GM06990 (cell line): Measurements from ENCODE around the gene PRR23A.

Experiments used
- DNase-seq: peaks from one replicate; pipeline ENCODE4 v3.0.0-alpha.2; 2011; ENCODE audit not compliant: insufficient read length; ENCODE audit errors: extremely low read depth
- H3K27me3 ChIP-seq: replicated peaks from 2 replicates; pipeline ENCODE4 v1.6.0; 2011; ENCODE audit warnings: low read length; ENCODE audit not compliant: control insufficient read depth, insufficient read depth
- H3K36me3 ChIP-seq: 2 replicates; pipeline ENCODE4 v1.5.1; 2011; ENCODE audit warnings: low read length; ENCODE audit not compliant: control insufficient read depth, insufficient read depth
- H3K4me3 ChIP-seq: replicated peaks from 2 replicates; pipeline ENCODE4 v1.5.1; 2011; ENCODE audit warnings: low read depth, mild to moderate bottlenecking, control low read depth, low read length
- TF ChIP-seq, protein P1 (sequence below): IDR thresholded peaks from 2 replicates; pipeline ENCODE4 v1.5.1; 2011; ENCODE audit warnings: low read length, control low read depth, mild to moderate bottlenecking, inconsistent platforms; ENCODE audit not compliant: insufficient read depth, poor library complexity, severe bottlenecking

Gene PRR23A

DNA sequence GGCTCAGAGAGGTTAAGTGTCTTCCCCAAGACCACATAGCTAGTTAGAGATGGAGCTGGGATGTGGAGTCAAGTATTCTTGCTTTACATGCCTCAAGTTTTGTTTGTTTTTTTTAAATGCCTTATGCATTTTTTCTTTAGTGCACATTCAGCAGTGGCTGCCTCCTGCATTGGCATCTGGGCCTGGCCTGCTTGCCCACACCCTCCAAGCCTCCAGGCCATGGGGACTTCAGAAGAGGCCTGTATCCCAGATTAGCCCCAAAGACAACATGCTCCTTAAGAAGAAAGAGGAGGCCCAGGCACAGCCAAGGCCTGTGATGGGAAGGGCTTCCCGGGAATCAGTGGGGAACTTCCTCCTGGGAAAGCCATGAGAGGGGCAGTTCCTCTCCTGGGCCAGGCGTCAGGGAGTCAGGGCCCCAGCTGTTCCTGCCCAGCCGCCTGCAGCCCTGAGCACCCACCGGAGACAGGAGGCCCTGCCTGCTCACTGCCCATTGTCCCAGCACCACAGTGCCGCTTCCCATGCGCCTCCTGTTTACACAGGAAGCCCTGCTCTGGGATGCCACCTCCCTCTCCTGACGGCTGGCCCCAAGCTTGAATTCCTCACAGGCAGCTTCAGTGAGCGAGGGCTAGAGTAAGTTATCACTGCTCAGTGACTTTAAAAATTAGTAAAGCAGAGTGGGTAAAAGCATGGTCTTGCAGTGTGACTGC, 43.1 kb downstream of the PRR23A start:
- TF ChIP-seq, protein P1, sequence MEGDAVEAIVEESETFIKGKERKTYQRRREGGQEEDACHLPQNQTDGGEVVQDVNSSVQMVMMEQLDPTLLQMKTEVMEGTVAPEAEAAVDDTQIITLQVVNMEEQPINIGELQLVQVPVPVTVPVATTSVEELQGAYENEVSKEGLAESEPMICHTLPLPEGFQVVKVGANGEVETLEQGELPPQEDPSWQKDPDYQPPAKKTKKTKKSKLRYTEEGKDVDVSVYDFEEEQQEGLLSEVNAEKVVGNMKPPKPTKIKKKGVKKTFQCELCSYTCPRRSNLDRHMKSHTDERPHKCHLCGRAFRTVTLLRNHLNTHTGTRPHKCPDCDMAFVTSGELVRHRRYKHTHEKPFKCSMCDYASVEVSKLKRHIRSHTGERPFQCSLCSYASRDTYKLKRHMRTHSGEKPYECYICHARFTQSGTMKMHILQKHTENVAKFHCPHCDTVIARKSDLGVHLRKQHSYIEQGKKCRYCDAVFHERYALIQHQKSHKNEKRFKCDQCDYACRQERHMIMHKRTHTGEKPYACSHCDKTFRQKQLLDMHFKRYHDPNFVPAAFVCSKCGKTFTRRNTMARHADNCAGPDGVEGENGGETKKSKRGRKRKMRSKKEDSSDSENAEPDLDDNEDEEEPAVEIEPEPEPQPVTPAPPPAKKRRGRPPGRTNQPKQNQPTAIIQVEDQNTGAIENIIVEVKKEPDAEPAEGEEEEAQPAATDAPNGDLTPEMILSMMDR: no peak
- H3K27me3 ChIP-seq: peaks cover 5% of the 10 kb centered on the region
- DNase-seq: no peak

DNA sequence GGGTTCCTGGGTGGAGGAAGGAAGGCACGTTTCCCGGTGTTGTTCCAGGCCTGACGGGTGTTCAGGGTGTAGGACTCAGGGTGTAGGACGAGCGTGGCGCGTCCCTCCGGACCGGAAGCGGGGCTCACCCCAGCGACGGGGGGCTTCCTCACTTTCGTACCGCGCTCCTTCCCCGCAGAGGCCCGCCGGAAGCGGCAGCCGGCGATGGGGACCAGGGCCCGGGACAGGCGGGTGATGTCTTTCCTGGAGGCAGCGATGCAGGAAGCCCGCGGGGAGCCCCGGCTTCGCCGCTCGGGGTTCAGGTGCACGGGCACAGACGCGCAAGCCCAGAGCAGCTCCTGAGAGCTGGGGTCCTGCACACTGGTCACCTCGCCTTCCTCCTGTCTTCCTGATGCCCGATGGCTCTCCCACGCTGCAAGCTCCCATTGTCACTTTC, 45.6 kb downstream of the PRR23A start:
- peaks cover 5% of the 10 kb centered on the region for H3K27me3 ChIP-seq
- TF ChIP-seq, protein P1: no peak
- H3K36me3 ChIP-seq: no peaks in the 10 kb centered on the region
- H3K4me3 ChIP-seq: no peak overlapping the region
- no peak for DNase-seq

More for the DNA sequence above, 43.1 kb downstream of the PRR23A start:
- Histone ChIP-seq H3K4me3 (no peak overlapping the region), H3K36me3 (no peaks in the 10 kb centered on the region)
